Renal cortical epithelial cell (primary cell): ENCODE measurements around the gene ZNF385B. TPM values are rescaled to one million over a fixed set of nuclear protein-coding genes. Genes with fewer than 3 reads are reported as not detected.
A peak's percentile ranks its signal among the peaks of the same experiment; 100 is the strongest.

Source experiments
- DNase-seq: peaks from one replicate; pipeline ENCODE4 v3.0.0-alpha.2; 2011; ENCODE audit warnings: low read depth
- total RNA-seq: library from RNA; depleted of rRNA; stranded (reverse); fragments of >200 nt; gene quantifications from 2 replicates; pipeline ENCODE4 v1.2.3, GENCODE V29; 2014

Gene ZNF385B
- total RNA-seq, 1 donor from 2014 or later, result 1.1 TPM

- no peak for DNase-seq
These were observed 114.4 kb downstream of the ZNF385B start for GRCh38 chr2:179746981-179747380.

GRCh38 chr2:179745635-179746256 lies 115.7 kb downstream of the ZNF385B start:
- peak; percentile 35 for DNase-seq

DNA sequence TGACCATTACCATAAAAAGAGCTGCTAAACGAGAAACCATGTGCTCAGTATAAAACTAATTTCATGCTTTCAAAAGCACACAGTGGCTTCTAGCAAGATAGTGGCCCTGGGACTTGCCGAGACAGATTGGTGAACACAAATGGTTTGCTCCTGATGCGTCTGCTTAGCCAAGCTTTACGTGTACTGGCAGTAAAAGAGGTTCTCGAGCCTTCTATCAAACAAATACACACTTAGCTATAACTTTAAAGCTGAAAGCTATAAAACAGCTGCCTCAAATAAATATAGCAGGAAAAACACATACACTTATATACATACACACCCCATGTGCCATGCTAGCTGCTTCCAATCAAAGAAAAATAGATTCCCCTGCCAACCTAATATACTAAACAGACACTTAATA lies 117.0 kb downstream of the ZNF385B start:
- no peak for DNase-seq

GRCh38 chr2:179741317-179741716 lies 120.1 kb downstream of the ZNF385B start:
- peak; percentile 70 for DNase-seq

- peak; percentile 89 for DNase-seq
These were observed 131.4 kb downstream of the ZNF385B start for GRCh38 chr2:179729966-179730365.

GRCh38 chr2:179726461-179727180 lies 134.8 kb downstream of the ZNF385B start:
- DNase-seq, result peak; percentile 95

DNA sequence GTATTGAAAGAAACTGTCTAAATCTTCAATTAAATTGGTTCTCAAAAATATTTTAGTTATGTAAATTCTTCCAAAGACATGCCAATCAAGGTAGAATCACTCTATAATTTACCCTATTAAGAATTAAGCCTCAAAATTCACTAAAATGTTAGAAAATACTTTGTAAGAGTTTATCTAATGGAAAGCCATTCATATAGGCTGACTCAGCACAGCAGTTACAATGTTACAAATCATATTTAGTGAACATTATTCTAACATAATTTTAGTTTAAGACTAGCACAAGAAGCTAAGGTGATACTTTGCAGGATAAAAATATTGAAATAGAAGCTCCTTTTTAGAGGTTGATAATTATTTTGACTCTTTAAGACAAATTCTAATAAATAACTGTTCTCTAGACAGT lies 137.0 kb downstream of the ZNF385B start:
- DNase-seq, result no peak

- DNase-seq, result no peak
These were observed 141.1 kb downstream of the ZNF385B start for GRCh38 chr2:179720173-179720772.

GRCh38 chr2:179715871-179716270 lies 145.5 kb downstream of the ZNF385B start:
- DNase-seq, result no peak

DNA sequence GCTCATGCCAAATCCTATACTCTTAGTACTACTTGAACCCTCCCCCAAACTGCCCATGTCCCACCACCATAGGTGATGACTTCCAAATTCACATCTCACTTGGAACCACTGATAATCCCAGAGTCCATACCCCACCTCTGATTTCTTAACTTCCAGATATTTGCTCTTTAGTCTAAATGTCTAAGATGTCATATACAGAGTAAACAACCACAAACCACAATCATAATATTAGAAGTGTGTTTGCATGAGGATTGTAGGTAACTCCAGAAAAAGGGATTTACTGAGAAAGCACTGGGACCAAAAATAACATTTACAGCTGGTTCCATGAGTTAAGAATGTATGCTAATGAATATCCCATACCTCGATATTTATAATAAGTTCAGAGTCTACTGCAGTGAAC lies 146.2 kb downstream of the ZNF385B start:
- DNase-seq, result no peak

- no peak for DNase-seq
These were observed 148.6 kb downstream of the ZNF385B start for GRCh38 chr2:179712825-179713224.

GRCh38 chr2:179711375-179711774 lies 150.0 kb downstream of the ZNF385B start:
- no peak for DNase-seq

GRCh38 chr2:179703702-179704101 lies 157.7 kb downstream of the ZNF385B start:
- DNase-seq, result no peak

- no peak for DNase-seq
These were observed 158.5 kb downstream of the ZNF385B start for GRCh38 chr2:179702912-179703311.

DNA sequence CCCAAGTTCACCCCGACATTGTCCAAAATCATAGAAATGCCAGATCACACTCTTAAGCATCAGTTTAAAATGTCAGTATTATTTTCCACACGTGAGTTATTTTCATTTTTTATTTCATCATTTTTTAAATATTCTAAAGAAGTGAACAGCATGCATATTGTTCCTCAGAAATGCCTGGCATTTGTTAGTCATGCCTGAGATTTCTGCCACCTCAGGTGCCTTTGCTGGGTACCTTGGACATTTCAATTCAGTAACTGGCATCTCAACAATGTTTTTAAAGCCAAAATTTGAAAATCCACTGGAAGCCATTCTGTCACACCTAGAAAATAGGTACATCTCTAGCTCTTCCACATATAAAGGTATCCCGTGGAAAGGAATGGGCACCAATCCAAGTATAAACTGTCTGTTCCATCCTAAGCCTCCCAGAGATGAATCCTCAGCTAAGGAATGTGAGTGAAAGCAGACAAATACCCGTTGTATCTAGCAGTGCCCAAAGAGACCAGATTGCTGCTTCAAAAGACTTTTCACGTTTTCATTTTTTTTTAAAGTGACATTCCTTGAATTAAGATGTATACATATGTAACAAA lies 159.8 kb downstream of the ZNF385B start:
- no peak for DNase-seq

GRCh38 chr2:179695486-179695885 lies 165.9 kb downstream of the ZNF385B start:
- no peak for DNase-seq

DNA sequence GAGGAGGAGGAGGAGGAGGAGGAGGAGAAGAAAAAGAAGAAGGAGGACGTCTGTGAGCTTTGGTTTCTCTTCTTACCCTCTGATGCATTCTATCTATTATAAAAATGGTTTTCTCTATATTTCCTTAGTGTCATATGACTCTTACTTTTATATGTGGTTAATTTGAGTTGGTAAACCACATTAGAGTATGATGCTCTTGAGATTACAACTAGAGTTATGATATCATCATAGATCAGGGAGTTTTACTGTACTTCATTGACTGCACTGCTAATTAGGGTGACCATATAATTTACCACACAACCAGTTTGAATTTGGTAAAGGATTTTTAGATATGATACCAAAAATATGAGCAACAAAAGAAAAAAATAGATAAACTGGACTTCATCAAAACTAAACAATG lies 166.4 kb downstream of the ZNF385B start:
- DNase-seq, result no peak

GRCh38 chr2:179692610-179693009 lies 168.8 kb downstream of the ZNF385B start:
- DNase-seq, result peak; percentile 35

DNA sequence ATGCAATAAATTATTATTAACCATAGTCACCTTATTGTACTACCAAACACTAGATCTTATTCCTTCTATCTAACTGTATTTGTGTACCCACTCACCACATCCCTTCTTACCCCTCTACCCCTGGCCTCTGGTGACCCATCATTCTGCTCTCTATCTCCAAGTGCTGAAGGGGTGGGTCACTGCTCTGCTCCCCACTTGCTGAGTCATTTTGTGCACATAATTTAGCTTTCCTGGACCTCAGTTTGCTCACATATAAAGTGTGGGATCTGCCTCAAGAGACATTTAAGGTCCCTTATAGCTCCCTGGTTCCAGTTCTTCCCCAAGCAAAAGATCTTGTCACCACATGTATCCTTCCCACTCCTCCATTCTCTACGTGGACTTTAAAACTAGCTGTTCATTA lies 169.4 kb downstream of the ZNF385B start:
- no peak for DNase-seq

DNA sequence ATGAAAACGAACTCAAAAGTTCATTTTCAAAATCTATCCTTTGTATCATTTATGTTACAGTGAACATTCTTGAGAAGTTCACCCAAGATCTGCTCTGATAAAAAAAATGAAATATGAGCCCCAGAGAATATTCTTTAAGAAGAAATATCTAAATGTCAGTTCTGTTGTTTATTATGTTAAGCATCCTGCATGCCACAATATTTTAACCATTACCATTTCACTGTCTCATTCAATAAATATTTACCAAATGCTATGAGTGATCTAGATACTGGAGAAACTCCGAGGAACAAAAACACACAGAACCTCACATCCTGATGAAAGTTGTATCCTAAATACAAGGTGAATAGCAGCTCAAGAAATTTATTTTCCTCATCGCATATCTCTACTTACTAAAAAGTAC lies 170.2 kb downstream of the ZNF385B start:
- DNase-seq, result no peak

- DNase-seq, result no peak
These were observed 174.6 kb downstream of the ZNF385B start for GRCh38 chr2:179686718-179687342.

DNA sequence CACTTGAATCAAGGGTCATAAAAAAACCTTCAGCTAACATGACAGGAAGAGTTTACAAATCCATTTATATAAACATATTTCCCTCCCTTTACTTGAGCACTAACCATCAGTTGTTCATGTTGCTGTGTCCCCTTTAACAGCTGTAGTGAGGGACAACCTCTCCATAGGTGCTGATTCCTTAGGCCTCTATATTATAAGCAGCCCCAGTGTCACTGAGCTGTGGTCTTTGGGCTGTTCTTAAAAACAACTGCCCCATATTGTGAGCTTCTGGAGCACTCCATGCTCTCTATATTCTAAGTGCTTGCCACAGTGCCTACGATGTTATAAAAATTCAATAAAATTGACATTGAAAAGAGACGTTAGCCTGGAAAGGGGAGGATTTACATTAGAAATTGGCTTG lies 175.3 kb downstream of the ZNF385B start:
- no peak for DNase-seq
